ENCODE measurements around the gene IGLON5.

The IGLON5 gene

DNA sequence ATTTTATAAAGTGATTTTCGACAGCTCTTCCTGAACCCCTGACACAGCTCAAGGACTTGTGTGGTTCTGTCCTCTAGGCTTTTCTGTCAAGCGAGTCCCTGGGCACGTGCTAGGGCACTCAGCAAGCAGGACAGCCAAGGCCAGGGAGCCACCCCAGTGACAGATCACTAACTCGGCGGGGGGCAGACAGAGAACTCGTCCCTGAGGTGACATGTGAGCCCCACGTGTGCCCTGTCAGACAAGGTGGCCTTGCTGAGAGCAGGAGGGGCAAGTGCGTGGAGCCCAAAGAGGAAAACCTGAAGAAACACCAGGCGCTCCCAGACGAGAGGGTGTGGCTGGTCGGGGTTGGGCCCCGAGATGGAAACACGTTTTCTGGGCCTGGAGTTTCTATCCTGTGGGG, 49.8 kb downstream of the IGLON5 start:
- no peak for DNase-seq (ENCODE audit: insufficient read length, low spot score)
- no peak for FAIRE-seq

DNA sequence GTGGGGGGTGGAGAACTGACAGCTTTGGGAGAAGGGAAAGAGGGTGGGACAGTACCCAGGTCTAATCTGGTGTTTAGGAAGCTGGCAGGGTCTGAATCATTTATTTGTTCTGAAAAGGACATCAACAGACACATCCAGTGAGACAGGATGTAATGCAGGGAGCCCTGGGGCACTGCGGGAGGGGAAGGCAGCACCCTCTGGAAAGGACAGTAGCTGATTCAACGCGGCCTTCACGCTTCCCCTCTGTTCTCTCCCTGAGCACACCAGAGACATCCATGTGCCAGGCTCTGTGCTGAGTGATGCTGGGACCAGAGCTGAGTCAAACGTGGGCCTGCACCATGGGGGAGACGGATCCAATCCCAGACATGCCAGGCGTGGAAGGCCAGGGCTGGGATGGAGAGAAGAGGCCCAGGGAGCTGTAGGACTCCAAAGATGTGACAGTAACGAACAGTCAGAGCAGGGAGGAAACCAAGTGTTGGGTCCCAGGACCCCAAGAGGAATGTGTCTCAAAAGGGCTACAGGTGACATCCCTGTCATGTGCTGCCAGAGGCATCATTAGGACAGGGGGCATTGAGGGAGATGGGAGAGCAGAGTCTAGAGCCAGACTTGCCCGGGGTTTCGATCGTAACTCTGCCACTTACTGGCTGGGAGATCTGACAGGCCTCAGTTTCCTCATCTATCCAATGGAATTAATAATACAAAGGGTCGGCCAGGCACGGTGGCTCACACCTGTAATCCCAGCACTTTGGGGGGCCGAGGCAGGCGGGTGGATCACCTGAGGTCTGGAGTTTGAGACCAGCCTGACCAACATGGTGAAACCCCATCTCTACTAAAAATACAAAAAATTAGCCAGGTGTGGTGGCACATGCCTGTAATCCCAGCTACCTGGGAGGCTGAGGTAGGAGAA, 53.0 kb downstream of the IGLON5 start:
- DNase-seq (ENCODE audit: insufficient read length, low spot score) (no peak), FAIRE-seq (no peak)

DNA sequence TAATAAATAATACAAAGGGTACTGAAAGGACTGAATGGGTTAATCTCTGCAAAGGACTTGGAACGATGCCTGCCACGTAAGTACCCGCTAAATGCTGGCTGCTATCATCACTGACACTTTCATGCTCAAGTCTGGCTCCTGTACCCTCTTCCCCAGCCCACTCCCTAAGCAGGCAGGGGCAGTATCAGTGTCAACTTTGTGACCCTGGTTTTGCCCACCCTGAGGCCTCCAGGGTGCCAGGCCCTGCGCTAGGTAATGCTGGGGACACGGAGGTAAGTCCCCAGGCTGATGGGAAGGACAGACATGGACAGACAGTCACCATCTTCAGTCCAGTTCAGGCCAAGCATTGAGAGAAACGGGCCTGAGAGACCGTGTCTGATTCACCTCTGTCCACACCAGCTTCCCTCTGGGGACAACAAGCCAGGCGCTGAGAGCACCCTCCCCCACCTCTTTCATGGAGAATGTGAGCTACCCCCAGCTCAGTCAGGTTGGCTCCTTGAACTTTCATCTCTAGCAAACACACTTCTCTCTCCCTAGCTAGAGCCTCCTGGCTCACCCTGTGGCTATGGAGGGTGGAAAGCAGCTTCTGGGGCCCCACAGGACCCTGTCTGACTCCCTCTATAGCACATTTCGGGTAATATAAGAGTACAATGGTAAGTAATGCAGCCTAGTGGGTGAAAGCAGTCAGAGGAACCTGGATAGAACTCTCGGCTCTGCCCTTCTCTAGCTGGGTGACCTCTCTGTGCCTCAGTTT, 53.9 kb downstream of the IGLON5 start:
- DNase-seq (ENCODE audit: insufficient read length, low spot score) (no peak), FAIRE-seq (no peak)

DNA sequence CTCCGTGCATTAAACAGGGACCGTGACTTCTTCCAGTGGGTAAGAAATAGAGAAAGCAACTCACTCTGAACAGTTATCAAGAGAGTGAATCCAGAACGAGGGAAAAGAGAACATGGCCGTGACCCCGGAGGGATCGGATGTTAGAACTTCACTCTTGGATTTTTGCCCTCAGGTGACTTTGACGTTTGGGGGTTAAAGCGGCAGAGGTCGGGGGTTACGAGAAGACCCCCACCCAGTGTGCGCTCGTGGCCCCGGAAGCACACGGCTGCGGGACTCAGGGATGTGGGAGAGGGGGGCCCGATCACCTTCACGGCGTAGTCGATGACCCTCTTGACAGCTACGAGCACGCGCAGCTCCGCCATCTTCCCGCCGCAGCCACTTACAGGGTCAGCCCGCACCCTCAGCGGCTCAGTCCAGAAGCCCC, 54.5 kb downstream of the IGLON5 start, which contains the start of gene ETFB:
TSS of gene ETFB (minus strand) at position 424 of the 424 bp plus-strand sequence. CDS start at position 362, 62 bp downstream.
- DNase-seq (ENCODE audit: insufficient read length, low spot score) (no peak), FAIRE-seq (no peak)

DNA sequence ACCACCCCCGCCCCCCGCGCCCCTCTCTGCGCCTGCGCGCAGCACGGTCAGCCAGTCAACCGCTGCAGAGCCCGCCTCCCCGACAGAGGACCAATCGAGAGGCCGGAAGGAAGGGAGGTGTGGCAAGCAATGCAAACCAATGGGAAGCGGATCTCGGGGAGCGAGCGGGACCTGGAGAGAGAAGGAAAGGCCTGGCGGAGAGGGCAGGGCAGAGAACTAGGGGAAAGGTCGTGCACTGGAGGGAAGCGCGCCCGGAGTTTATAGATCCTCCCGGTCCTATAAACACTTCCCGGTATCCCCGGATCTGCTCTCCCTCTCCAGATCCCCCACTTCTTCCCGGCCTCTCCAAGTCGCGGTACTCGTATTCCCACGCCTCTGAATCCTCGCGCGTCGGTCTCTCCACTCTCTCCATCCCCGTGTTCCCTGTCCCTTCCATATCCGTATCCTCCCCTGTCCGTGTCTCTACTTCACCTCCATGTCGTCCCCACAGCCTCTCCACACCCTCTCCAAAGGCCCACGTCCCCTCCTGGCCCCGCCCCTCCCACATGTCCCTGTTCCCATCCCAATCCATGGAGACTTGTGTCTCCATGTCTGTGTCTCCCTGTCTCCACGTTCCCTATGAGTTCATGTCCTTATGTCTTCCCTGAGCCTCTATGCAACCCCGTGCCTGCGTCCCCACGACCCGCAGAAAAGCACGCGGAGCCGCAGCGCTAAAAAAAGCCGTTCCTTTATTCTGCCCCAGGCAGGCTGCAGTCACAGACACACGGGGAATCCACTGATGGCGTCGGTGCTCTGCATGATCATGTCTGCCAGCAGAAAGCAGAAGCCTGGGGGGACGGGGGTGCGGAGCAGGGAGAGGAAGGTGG, 55.2 kb downstream of the IGLON5 start:
- DNase-seq (ENCODE audit: insufficient read length, low spot score) (peak; percentile 98), FAIRE-seq (peak; percentile 77)

DNA sequence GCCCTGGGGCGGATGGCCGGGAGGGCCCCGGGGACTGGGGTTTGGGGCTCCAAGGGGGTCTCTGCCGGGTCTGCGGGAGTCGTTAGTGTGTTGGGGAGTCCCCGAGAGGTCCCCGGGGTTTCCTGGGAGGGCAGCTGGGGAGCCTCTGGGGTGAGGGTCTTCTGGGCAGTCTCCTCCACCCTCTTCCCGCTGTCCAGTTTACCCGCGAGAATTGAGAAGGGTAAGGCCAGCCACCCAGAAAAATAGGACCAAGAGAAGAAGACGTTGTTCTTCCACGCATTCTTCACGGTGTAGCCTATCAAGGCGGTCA, 55.8 kb downstream of the IGLON5 start:
- FAIRE-seq = no peak
- no peak for DNase-seq (ENCODE audit: insufficient read length, low spot score)

DNA sequence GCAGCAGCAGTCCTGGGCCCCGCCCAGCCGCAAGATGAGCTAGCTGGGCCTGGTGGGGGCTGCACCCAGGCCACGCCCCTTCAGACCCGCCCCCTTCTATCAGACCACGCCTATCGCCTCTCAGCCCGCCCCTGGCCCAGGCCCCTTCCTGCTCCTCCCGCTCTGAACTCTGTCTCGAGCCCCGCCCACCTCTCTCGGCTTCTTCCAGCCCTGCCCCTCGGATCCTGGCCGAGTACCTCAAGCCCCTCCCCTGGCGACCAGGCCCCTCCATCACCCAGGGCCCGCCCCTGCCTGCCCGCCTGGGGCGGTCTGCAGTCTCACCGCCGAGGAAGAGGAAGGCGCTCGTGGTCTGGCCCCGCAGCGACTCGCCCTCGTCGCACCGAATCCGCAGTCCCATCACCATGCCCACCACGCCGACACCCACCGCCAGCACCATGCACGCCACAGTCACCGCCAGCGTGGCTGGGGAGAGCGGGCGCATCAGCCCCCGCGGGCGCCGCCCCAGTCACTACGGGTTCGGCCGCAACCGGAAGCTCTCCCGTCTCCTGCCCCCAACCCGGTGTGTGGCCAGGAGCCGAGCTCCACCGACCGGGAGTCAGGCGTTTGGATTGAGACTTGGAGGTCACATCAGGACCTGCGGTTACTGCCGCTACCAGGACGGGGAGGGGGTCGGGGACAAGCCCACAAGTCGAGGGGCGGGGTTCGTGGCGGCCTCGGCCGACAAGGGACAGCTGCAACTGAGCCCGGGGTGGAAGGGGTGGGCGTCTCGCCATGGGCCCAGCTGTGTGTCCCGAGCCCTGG, 56.3 kb downstream of the IGLON5 start:
- FAIRE-seq (peak; percentile 93), DNase-seq (ENCODE audit: insufficient read length, low spot score) (peak; percentile 94)

DNA sequence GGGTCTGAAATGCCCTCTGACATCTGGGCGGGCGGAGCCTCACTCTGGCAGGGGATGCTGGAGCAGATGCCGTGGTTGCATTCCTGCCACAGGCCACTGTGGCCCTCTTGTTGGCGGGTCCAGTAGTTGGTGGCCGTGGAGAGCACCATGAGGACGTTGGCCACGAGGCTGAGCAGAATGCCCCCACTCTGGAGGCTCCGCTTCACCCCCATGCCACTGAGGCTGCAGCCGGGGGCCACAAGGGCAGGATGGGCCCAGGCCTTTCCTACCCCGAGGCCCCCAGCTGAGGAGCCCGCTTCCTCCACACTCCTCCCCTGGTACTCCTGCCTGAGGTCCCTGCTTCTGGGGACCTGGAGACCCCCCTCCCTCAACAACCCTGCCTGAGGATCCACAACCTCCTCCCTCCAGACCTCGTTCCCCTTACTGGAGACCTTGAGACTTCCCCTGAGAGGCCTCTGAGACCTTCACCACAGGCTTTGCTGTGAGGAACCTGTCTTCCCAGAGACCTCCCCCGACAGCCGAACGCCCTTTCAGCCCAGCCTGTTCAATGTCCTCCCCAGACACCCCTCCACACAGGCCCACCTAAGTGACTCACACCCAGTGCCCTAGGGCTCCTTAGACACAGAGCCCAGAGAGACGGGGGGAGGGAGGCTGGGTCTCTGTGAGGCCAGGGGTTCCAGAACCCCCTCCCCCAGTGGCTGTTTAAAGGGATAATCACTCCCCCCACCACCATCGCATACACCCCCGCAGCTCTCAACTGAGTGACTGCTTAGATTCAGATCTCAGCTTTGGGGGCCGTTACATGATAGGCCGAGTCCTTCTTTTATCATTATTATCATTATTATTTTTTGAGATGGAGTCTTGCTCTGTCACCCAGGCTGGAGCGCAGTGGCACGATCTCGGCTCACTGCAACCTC, 57.2 kb downstream of the IGLON5 start, which contains the start of gene CLDND2:
TSS of gene CLDND2 (minus strand) at position 638 of the 917 bp plus-strand sequence. CDS start at position 212, 426 bp downstream.
- FAIRE-seq = no peak

DNA sequence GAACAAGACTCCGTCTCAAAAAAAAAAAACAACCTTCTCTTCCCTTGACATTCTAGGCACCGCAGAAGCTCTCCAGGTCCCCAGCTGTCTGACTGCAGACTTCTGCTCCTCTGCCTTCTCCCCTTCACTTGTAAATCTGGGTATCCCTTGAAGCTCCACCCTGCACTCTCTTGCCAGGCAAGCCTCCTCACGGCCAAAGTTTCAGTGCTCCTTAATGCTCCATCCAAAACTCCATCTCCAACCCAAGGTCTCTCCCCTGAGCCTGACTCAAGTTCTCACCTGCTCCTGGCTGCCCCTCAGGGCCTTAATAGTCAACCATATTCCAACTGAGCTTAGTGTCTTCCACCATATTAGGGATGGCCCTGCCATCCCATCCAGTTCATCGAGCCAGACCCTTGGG, 58.8 kb downstream of the IGLON5 start:
- DNase-seq (ENCODE audit: insufficient read length, low spot score) (no peak), FAIRE-seq (no peak)

More for the DNA sequence above, 57.2 kb downstream of the IGLON5 start, which contains the start of gene CLDND2:
- DNase-seq (ENCODE audit: insufficient read length, low spot score) = no peak

DNA sequence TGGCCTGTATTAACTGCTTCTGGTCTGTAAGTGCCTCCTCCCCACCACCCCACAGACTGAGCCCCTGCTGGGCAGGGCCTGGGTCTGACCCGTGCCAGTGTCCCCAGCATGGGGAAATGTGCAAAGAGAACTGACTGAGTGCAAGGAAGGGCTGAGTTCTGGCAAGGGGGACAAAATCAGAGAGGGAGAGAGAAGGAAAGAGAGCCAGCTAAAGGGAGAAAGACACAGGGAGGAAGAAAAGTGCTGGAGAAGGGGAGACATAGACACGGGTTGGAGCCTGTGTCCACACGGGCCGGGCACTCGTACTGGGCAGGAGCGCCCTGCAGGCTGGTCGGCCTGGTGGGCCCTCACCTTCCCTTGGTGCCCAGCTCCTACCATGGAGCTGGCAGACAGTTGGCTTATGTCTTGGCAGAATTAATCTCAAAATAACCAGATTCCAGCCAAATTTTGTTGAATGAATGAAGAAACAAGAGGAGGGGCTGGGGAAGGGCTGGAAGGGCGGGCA, 59.8 kb downstream of the IGLON5 start:
- DNase-seq (ENCODE audit: insufficient read length, low spot score) (no peak), FAIRE-seq (no peak)

DNA sequence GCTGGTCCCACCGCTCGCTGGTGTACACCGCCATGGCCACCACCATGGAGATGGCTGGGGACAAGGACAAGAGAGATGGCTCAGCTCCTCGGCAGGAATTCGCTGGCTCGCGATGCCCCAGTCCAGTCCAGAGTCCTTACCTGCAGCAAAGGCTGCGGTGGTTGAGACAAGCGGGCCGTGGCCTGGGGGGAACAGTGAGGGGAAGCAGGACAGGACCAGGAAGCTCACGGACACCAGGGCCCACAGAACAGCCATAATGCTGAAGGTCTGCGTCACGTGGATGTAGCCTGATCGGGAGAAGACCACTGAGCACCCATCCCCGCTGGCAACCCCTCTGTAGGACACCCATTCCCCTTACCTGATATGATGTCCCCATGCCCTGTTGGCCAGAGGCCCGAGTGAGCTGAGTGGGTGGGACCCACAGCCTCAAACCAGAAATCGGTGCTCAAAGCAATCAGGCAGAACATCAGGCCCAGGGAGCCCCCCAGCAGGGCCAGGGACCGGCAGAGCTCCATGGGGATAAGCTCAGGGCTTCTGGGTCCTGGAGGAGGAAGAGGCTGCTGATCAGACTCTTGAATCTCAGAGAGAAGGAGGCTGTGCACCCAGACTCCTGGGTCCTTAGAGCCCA, 60.7 kb downstream of the IGLON5 start:
- no peak for DNase-seq (ENCODE audit: insufficient read length, low spot score)
- FAIRE-seq = no peak

DNA sequence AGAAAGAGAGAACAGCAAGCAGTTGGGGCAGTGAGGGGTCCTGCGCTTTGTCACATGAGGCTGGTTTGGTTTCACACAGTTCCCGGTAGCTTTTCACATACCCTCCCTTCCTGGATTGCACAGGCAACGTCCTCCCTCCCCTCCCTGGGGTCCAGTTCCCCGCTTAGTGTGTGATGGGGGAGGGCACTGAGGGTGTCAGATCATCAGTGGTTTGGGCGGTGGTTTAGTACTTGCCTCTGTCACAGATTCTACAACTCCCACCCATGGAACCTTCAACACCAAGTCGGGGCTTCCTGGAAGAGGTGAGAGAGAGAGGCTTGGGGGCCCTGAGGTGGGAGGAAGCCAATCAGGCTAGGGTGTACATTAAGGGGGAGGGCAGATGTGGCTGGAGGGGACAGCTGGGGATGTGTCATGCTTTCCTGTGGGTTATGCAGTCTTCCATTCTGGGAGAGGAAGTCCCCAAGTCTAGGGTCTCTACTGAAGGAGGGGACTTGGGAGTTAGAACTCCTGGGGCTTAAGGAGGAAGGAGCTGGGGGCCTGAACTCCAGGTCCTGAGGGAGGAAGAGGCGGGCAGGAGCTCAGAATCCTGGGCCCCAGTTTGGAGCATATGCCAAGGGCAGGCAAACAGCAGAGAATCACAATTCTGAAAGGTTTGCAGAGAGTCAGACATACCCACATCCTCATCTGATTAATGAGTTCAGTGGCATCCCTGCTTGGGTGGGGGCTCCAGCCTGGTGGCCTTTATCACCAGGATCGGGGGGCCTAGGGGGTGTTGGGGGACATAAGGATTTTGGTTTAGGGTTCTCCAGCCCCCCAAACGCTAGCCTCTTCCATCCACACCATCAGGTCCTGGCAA, 61.4 kb downstream of the IGLON5 start, which contains the start of gene NKG7:
TSS of gene NKG7 (minus strand) at position 6 of the 856 bp plus-strand sequence. CDS start 119 bp downstream, outside the sequence.
- FAIRE-seq = no peak

DNA sequence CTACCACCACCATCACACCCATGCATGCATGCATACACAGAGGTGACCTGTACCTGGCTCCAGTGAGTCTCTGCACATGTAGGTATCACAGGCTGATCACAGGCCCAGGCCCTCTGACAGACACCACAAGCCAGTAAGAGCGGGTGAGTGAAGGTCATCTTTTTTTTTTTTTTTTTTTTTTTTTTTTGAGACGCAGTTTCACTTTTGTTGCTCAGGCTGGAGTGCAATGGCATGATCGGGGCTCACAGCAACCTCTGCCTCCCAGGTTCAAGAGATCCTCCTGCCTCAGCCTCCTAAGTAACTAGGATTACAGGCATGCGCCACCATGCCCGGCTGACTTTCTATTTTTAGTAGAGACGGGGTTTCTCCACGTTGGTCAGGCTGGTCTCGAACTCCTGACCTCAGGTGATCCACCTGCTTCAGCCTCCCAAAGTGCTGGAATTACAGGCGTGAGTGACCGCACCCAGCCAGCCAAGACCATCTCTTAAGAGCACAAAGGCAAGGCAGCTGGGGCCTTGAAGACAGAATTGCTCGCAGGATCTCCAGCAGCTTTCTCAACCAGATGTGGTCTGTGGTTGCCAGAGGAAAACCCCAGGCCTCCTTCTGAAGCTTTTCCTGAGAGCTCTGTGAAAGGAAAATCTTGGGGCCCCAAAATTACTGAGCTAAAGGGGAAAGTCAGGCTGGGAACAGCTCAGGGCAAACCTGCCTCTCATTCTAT, 64.2 kb downstream of the IGLON5 start:
- FAIRE-seq = no peak
- DNase-seq (ENCODE audit: insufficient read length, low spot score) = no peak

More for the DNA sequence above, 61.4 kb downstream of the IGLON5 start, which contains the start of gene NKG7:
- no peak for DNase-seq (ENCODE audit: insufficient read length, low spot score)

DNA sequence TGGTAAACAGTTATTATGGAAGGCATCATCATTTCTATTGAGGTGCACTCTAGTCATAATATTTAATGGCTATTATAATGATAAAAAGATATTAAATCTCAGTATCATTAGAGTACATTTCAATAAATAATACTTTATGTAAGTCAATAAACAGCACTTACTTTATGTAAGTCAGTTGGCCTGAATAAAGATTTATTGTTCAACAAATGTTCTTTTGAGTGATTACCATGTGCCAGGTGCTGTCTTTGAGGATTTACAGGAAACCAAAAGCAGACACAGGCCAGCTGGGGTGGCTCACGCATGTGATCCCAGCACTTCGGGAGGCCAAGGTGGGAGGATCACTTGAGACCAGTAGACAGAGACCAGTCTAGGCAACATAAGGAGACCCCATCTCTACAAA, 66.0 kb downstream of the IGLON5 start:
- no peak for DNase-seq (ENCODE audit: insufficient read length, low spot score)
- FAIRE-seq = no peak

DNA sequence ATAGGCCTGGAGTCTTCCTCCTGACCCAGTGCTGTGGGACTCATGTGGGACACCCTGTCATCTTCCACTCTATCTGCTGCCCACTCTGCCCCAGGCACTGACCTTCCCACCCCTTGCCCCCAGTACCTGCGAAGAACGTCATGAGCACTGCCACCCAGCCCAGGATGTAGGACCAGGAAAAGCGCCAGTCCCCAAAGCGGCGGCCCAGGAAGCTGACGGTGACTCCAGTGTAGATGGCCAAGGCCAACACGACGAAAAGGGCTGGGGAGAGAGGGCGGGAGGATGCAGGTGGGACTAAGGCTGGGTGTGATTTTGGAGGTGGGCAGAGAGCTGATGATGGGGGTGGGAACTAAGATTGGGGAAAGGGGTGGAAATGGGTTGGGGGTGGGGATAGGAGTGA, 68.9 kb downstream of the IGLON5 start:
- DNase-seq (ENCODE audit: insufficient read length, low spot score) = no peak
- FAIRE-seq = no peak

All from HTR-8/SVneo (cell line).